HG03457 (cell line): ENCODE measurements around the gene PPP2R2B.

Source experiments
- ATAC-seq: cut with Tn5 transposase; IDR thresholded peaks from one replicate; pipeline ENCODE4 v1.9.1; 2021; ENCODE audit warnings: moderate number of reproducible peaks; ENCODE audit not compliant: unreplicated experiment

Gene PPP2R2B

GRCh38 chr5:146828385-146828784, 50.2 kb downstream of the PPP2R2B start:
- ATAC-seq: no peak

- no peak for ATAC-seq
Measured at GRCh38 chr5:146827901-146828300, 50.7 kb downstream of the PPP2R2B start.

- no peak for ATAC-seq
Measured at GRCh38 chr5:146825033-146825432, 53.5 kb downstream of the PPP2R2B start.

GRCh38 chr5:146821732-146822131, 56.8 kb downstream of the PPP2R2B start:
- ATAC-seq: no peak

GRCh38 chr5:146820987-146821386, 57.6 kb downstream of the PPP2R2B start:
- no peak for ATAC-seq

- ATAC-seq: no peak
Measured at GRCh38 chr5:146818822-146819221, 59.7 kb downstream of the PPP2R2B start.

GRCh38 chr5:146817973-146818372, 60.6 kb downstream of the PPP2R2B start:
- ATAC-seq: no peak

- no peak for ATAC-seq
Measured at GRCh38 chr5:146816775-146817387, 61.7 kb downstream of the PPP2R2B start.

- ATAC-seq: no peak
Measured at GRCh38 chr5:146815411-146815810, 63.1 kb downstream of the PPP2R2B start.

- no peak for ATAC-seq
Measured at GRCh38 chr5:146813346-146814157, 65.0 kb downstream of the PPP2R2B start.

- no peak for ATAC-seq
Measured at GRCh38 chr5:146805081-146805480, 73.5 kb downstream of the PPP2R2B start.

- ATAC-seq: no peak
Measured at GRCh38 chr5:146802945-146803522, 75.5 kb downstream of the PPP2R2B start.

GRCh38 chr5:146799671-146800070, 78.9 kb downstream of the PPP2R2B start:
- ATAC-seq: no peak

- ATAC-seq: no peak
Measured at GRCh38 chr5:146799231-146799630, 79.3 kb downstream of the PPP2R2B start.

- no peak for ATAC-seq
Measured at GRCh38 chr5:146797658-146798057, 80.9 kb downstream of the PPP2R2B start.

GRCh38 chr5:146796911-146797310, 81.6 kb downstream of the PPP2R2B start:
- ATAC-seq: no peak

GRCh38 chr5:146796144-146796543, 82.4 kb downstream of the PPP2R2B start:
- ATAC-seq: no peak

- ATAC-seq: no peak
Measured at GRCh38 chr5:146794326-146795029, 84.1 kb downstream of the PPP2R2B start.

GRCh38 chr5:146793709-146794108, 84.8 kb downstream of the PPP2R2B start:
- no peak for ATAC-seq

- no peak for ATAC-seq
Measured at GRCh38 chr5:146791471-146791870, 87.1 kb downstream of the PPP2R2B start.
